ENCODE results near the gene WNT7B. TPM values are rescaled to one million over a fixed set of nuclear protein-coding genes. Genes with fewer than 3 reads are reported as not detected.

Gene WNT7B
- total RNA-seq, 4 donors from 2014 or later: 18.7 to 54.4 (median 44.1) TPM

GRCh38 chr22:45907996-45908395, 69.0 kb downstream of the WNT7B start:
- Histone ChIP-seq H3K27me3 (peaks cover 26% of the 10 kb centered on the region), H3K36me3 (no peaks in the 10 kb centered on the region)
- WGBS: 91% methylated on average over 9 of the region's 12 CpGs

GRCh38 chr22:45907378-45907777, 69.6 kb downstream of the WNT7B start:
- Histone ChIP-seq H3K27ac (no peak overlapping the region), H3K4me1 (peaks cover 31% of the 10 kb centered on the region), H3K27me3 (peaks cover 26% of the 10 kb centered on the region), H3K36me3 (no peaks in the 10 kb centered on the region), H3K4me3 (no peak overlapping the region), H3K9me3 (no peaks in the 10 kb centered on the region)
- TF ChIP-seq CTCF (IDR thresholded peaks at IDR 0.05): no peak
- TF ChIP-seq POLR2A (IDR thresholded peaks at IDR 0.05): no peak
- TF ChIP-seq POLR2AphosphoS5 (IDR thresholded peaks at IDR 0.05): no peak
- no peak for TF ChIP-seq EP300 (IDR thresholded peaks at IDR 0.05)
- WGBS: 84% methylated on average over 15 of the region's 15 CpGs
- DNase-seq (ENCODE audit: low spot score in 2 of 2): no peak

More at GRCh38 chr22:45907996-45908395, 69.0 kb downstream of the WNT7B start:
- TF ChIP-seq EP300 (IDR thresholded peaks at IDR 0.05) (no peak), POLR2AphosphoS5 (IDR thresholded peaks at IDR 0.05) (no peak), POLR2A (IDR thresholded peaks at IDR 0.05) (no peak), CTCF (IDR thresholded peaks at IDR 0.05) (no peak)
- Histone ChIP-seq H3K4me3 (no peak overlapping the region), H3K27ac (no peak overlapping the region), H3K4me1 (peaks cover 36% of the 10 kb centered on the region), H3K9me3 (no peaks in the 10 kb centered on the region)
- DNase-seq (ENCODE audit: low spot score in 2 of 2): no peak

DNA sequence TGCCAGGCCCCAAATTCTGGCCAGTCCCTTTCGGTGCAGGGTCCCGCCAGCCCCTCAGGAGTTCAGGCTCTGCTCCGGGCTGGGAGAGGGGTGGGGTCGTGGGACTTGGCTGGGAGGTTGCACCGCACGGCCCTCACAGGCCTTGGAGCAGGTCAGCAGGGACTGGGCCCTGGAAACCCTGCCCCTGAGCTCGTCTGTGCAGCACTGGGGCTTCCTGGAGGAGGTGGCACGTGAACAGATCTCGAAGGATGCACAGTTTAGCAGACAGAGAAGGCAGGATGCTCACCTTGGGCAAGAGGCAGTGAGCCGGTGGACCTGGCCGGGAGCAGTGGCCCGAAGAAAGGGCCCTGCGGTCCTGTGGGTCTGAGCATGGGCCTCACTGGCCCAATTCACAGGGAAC, 70.0 kb downstream of the WNT7B start:
- Histone ChIP-seq H3K36me3 (no peaks in the 10 kb centered on the region), H3K4me3 (no peak overlapping the region), H3K27me3 (peaks cover 26% of the 10 kb centered on the region), H3K9me3 (no peaks in the 10 kb centered on the region), H3K4me1 (peaks cover 27% of the 10 kb centered on the region), H3K27ac (no peak overlapping the region)
- no CpG with 5 or more reads among the region's 13 CpGs for WGBS
- TF ChIP-seq POLR2A (IDR thresholded peaks at IDR 0.05) (no peak), POLR2AphosphoS5 (IDR thresholded peaks at IDR 0.05) (no peak), CTCF (IDR thresholded peaks at IDR 0.05) (no peak), EP300 (IDR thresholded peaks at IDR 0.05) (no peak)
- no peak for DNase-seq (ENCODE audit: low spot score in 2 of 2)

- H3K27me3 ChIP-seq: peaks cover 26% of the 10 kb centered on the region
- H3K27ac ChIP-seq: no peak overlapping the region
- DNase-seq (ENCODE audit: low spot score in 2 of 2): no peak
- WGBS: 77% methylated on average over 5 of the region's 33 CpGs
- H3K9me3 ChIP-seq: no peaks in the 10 kb centered on the region
- no peak for TF ChIP-seq POLR2A (IDR thresholded peaks at IDR 0.05)
- no peak for TF ChIP-seq EP300 (IDR thresholded peaks at IDR 0.05)
- no peak for TF ChIP-seq CTCF (IDR thresholded peaks at IDR 0.05)
- no peak for TF ChIP-seq POLR2AphosphoS5 (IDR thresholded peaks at IDR 0.05)
- no peak overlapping the region for H3K4me3 ChIP-seq
- H3K36me3 ChIP-seq: no peaks in the 10 kb centered on the region
- peaks cover 19% of the 10 kb centered on the region for H3K4me1 ChIP-seq
Observed at GRCh38 chr22:45905924-45906865, 70.8 kb downstream of the WNT7B start.

DNA sequence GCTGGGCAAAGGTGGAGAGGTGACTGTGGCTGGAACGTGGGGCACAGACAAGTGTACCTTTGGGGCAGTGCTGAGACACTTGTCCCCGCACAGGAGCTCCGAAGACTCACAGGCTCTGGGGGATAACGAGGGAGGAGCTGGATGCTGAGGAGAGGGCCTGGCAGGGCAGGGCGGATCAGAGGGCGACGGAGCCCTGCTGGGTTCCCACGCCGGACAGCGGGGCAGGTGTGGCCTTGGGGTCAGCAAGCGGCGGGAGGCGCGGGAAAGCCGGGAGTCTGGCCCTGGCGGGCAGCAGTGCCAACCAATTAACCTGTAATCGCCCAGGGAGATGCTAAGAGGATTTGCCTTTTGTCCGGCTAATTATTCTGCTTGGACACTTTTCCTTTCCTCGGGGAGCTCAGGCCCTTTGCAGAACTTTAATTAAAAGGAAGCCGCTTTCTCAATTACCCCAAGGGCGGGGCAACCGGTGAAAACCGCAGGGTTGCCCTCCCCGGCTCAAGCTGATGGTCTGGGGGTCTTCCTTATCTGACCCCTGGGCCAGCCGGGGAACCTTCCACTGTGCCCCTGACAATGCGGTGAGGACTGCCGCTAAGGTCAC, 71.5 kb downstream of the WNT7B start:
- WGBS: 84% methylated on average over 20 of the region's 27 CpGs
- DNase-seq (ENCODE audit: low spot score in 2 of 2): no peak
- TF ChIP-seq CTCF (IDR thresholded peaks at IDR 0.05): no peak
- no peak for TF ChIP-seq POLR2A (IDR thresholded peaks at IDR 0.05)
- TF ChIP-seq EP300 (IDR thresholded peaks at IDR 0.05): no peak
- no peak for TF ChIP-seq POLR2AphosphoS5 (IDR thresholded peaks at IDR 0.05)
- Histone ChIP-seq H3K4me3 (no peak overlapping the region), H3K9me3 (no peaks in the 10 kb centered on the region), H3K27ac (no peak overlapping the region), H3K36me3 (no peaks in the 10 kb centered on the region), H3K4me1 (peaks cover 18% of the 10 kb centered on the region), H3K27me3 (peaks cover 26% of the 10 kb centered on the region)

Measured in suprapubic skin (tissue), 4 donors.